GM23248 (cell line): ENCODE results near the gene ANXA11. TPM values are rescaled to one million over a fixed set of nuclear protein-coding genes. Genes with fewer than 3 reads are reported as not detected.
A peak's percentile ranks its signal among the peaks of the same experiment; 100 is the strongest.

ENCODE experiments used
- DNase-seq: peaks from one replicate; pipeline ENCODE4 v3.0.0-alpha.2; 2015
- H2AFZ ChIP-seq: fragments of 200-600 bp; sonication (generic); 2 replicates; pipeline ENCODE4 v1.6.1; 2016; ENCODE audit warnings: antibody characterized with exemption
- H3F3A ChIP-seq: fragments of 200-600 bp; sonication (generic); 2 replicates; pipeline ENCODE4 v1.6.1; 2016; ENCODE audit warnings: mild to moderate bottlenecking, antibody characterized with exemption, mixed run types; ENCODE audit not compliant: insufficient read depth
- H3K27ac ChIP-seq: fragments of 200-600 bp; sonication (generic); 2 replicates; pipeline ENCODE4 v1.5.1; 2016; ENCODE audit warnings: mild to moderate bottlenecking
- H3K27me3 ChIP-seq: fragments of 200-600 bp; sonication (generic); replicated peaks from 2 replicates; pipeline ENCODE4 v1.6.1; 2016; ENCODE audit warnings: mild to moderate bottlenecking; ENCODE audit not compliant: insufficient read depth
- H3K36me3 ChIP-seq: fragments of 200-600 bp; sonication (generic); 2 replicates; pipeline ENCODE4 v1.6.1; 2016; ENCODE audit warnings: low read depth, mild to moderate bottlenecking
- H3K4me1 ChIP-seq: fragments of 200-600 bp; sonication (generic); 2 replicates; pipeline ENCODE4 v1.6.1; 2016; ENCODE audit warnings: mild to moderate bottlenecking; ENCODE audit not compliant: insufficient read depth
- H3K4me2 ChIP-seq: fragments of 200-600 bp; sonication (generic); one replicate; pipeline ENCODE4 v1.6.1; 2016; ENCODE audit warnings: mild to moderate bottlenecking; ENCODE audit not compliant: unreplicated experiment
- H3K4me3 ChIP-seq: fragments of 200-600 bp; sonication (generic); 2 replicates; pipeline ENCODE4 v1.5.1; 2016; ENCODE audit warnings: mild to moderate bottlenecking
- H3K79me2 ChIP-seq: fragments of 200-600 bp; sonication (generic); 2 replicates; pipeline ENCODE4 v1.6.1; 2016; ENCODE audit warnings: mild to moderate bottlenecking; ENCODE audit not compliant: insufficient read depth
- H3K9ac ChIP-seq: fragments of 200-600 bp; sonication (generic); 2 replicates; pipeline ENCODE4 v1.6.1; 2016; ENCODE audit warnings: mild to moderate bottlenecking
- H3K9me2 ChIP-seq: fragments of 200-600 bp; sonication (generic); 2 replicates; pipeline ENCODE4 v1.6.1; 2016; ENCODE audit warnings: mixed run types, mild to moderate bottlenecking, moderate library complexity; ENCODE audit not compliant: insufficient read depth
- H3K9me3 ChIP-seq: fragments of 200-600 bp; sonication (generic); one replicate; pipeline ENCODE4 v1.6.1; 2017; ENCODE audit warnings: low read depth
- H4K20me1 ChIP-seq: fragments of 200-600 bp; sonication (generic); 2 replicates; pipeline ENCODE4 v1.6.0; 2016; ENCODE audit not compliant: insufficient read depth
- EZH2 ChIP-seq: fragments of 200-600 bp; sonication (generic); IDR thresholded peaks from 2 replicates; pipeline ENCODE4 v1.6.1; 2018; ENCODE audit warnings: antibody characterized with exemption, mild to moderate bottlenecking; ENCODE audit not compliant: insufficient read depth, poor library complexity, severe bottlenecking
- EZH2phosphoT487 ChIP-seq: fragments of 200-600 bp; sonication (generic); IDR thresholded peaks from 2 replicates; pipeline ENCODE4 v1.6.1; 2018; ENCODE audit warnings: antibody characterized with exemption, moderate library complexity, mild to moderate bottlenecking, low read depth; ENCODE audit not compliant: insufficient read depth
- WGBS, 2 experiments: methylation state at CpG; one replicate each; pipeline ENCODE4 v1.1.6; 2015 to 2017; ENCODE audit warnings: low lambda C conversion rate in 2 of 2, low coverage in 1 of 2; ENCODE audit errors: missing lambda C conversion rate in 2 of 2; 5-methylcytosine and 5-hydroxymethylcytosine counted together
- in situ Hi-C: fragments of 300-500 bp; cut with MboI; formaldehyde crosslinking; loops from 2 replicates; pipeline ENCODE4 v1.15.0; 2020
- polyA plus RNA-seq: library from polyadenylated mRNA; unstranded; fragments of >200 nt; fragmentation: Nextera tagmentation; extraction: Ambion mirVana; gene quantifications from 2 replicates; pipeline ENCODE4 v1.2.1, GENCODE V29; 2016
- total RNA-seq: library from RNA; depleted of rRNA; stranded (reverse); fragments of >200 nt; shearing (Covaris generic); gene quantifications from 2 replicates; pipeline ENCODE4 v1.2.3, GENCODE V29; 2014

Gene ANXA11
- total and polyA plus RNA-seq, 2 experiments from 2014 or later = 116 to 189 TPM

DNA sequence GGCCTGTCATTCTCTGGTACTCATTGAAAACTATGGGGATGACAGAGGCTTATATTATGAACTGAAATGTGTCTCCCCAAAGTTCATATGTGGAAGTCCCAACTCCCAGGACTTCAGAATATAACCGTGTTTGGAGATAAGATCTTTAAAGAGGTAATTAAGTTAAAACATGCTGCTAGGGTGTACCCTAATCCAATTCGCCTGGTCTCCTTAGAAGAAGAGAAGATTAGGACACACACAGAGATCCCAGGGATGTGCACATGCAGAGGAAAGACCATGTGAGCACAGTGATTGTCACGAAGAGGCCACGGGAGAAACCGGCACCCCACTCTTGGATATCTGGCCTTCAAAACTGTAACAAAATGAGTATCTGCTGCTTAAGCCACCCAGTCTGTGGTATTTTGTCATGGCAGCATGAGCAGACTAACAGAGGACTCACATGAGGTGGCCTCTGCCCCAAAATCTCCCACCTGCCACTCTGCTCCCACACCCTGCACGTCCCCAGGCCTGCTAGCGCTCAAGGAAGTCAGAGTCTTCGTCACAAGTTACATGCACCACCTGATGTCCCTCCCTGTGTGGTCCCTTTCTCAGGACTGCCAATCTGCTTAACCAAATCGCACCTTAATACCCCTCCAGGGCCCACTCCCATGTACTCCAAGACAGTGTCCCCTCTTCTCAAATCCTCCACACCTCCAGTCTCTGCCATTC is 46.0 kb downstream of the ANXA11 start:
- TF ChIP-seq EZH2phosphoT487 (no peak), EZH2 (no peak)
- Histone ChIP-seq H3K9me3 (no peaks in the 10 kb centered on the region), H2AFZ (no peak overlapping the region), H3F3A (peaks cover 58% of the 10 kb centered on the region), H3K27ac (peak overlapping the region; percentile 85), H3K79me2 (peaks cover 33% of the 10 kb centered on the region; the same call in 1 of the 2 replicates), H3K27me3 (no peaks in the 10 kb centered on the region), H3K9me2 (no peaks in the 10 kb centered on the region), H4K20me1 (no peaks in the 10 kb centered on the region), H3K4me1 (peaks cover 56% of the 10 kb centered on the region), H3K4me2 (peak overlapping the region; percentile 66), H3K9ac (peak overlapping the region; percentile 67), H3K36me3 (peaks cover 48% of the 10 kb centered on the region), H3K4me3 (no peak overlapping the region)
- in situ Hi-C loops = no loop called here
- WGBS, 2 experiments = 68 to 72% methylated on average over 9 of the region's 9 CpGs
- no peak for DNase-seq

DNA sequence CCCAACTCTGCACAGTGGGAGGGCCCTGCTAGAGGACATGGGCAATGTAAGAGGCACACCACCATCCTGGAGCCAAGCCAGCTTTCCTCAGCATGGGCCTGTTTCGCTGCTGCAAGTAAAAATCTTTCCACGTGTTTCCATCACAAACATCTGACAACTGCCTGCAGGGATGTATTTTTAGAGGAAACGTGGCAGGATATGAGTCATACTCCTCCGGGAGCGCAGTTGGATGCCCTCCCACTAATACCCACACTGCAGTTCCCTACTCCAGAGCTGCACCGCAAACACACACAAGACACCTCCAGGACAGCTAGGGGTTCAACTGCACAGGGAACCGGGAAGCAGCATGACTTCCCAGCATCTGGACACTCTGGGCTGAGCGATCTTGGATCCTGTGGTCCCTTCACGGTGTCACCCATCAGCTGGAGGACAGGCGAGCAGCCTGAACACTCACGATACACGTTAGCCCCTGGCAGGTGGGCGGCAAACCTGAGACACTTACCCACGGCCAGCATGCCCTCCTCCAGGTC is 46.7 kb downstream of the ANXA11 start:
- peaks cover 53% of the 10 kb centered on the region for H3K4me1 ChIP-seq
- peaks cover 64% of the 10 kb centered on the region for H3F3A ChIP-seq
- no peak overlapping the region for H2AFZ ChIP-seq
- peak overlapping the region; percentile 66 for H3K4me2 ChIP-seq
- peaks cover 30% of the 10 kb centered on the region; the same call in 1 of the 2 replicates for H3K79me2 ChIP-seq
- H3K9ac ChIP-seq = peak overlapping the region; percentile 67
- 6 to 11% methylated on average over 14 of the region's 14 CpGs for WGBS, 2 experiments
- H3K27ac ChIP-seq = peak overlapping the region; percentile 85
- no peak for TF ChIP-seq EZH2
- no peak for TF ChIP-seq EZH2phosphoT487
- no peaks in the 10 kb centered on the region for H3K9me2 ChIP-seq
- in situ Hi-C loops = no loop called here
- no peak overlapping the region for H3K4me3 ChIP-seq
- peaks cover 46% of the 10 kb centered on the region for H3K36me3 ChIP-seq
- DNase-seq = peak; percentile 96
- no peaks in the 10 kb centered on the region for H4K20me1 ChIP-seq
- no peaks in the 10 kb centered on the region for H3K27me3 ChIP-seq
- no peaks in the 10 kb centered on the region for H3K9me3 ChIP-seq

DNA sequence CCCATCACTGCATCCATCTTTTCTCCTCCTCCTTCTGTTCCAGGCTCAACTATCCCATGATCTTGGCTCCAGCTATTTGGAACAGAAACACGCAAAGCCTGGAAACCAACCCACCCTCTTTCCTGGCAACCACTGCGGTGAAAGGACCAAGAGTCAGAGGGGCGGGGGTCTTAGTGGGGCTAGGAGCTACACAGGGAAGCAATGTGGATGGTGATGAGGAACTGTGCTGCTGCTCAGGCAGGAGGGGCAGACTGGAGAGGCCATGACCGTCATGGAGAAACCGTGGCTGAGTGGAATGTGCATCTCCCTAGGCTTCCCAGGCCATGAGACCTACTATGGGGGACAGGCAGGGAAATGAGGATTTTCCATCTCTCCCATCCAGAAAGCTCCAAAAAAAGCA is 47.2 kb downstream of the ANXA11 start:
- H3K36me3 ChIP-seq = peaks cover 42% of the 10 kb centered on the region
- no peaks in the 10 kb centered on the region for H4K20me1 ChIP-seq
- peaks cover 47% of the 10 kb centered on the region for H3K4me1 ChIP-seq
- in situ Hi-C loops = no loop called here
- WGBS, 2 experiments = 7 to 16% methylated on average over 5 of the region's 5 CpGs
- H3K4me2 ChIP-seq = peak overlapping the region; percentile 43
- no peak for DNase-seq
- TF ChIP-seq EZH2phosphoT487 (no peak), EZH2 (no peak)
- no peak overlapping the region for H2AFZ ChIP-seq
- no peaks in the 10 kb centered on the region for H3K9me3 ChIP-seq
- peaks cover 25% of the 10 kb centered on the region; the same call in 1 of the 2 replicates for H3K79me2 ChIP-seq
- peak overlapping the region; percentile 63 for H3K9ac ChIP-seq
- H3K27me3 ChIP-seq = no peaks in the 10 kb centered on the region
- no peak overlapping the region for H3K4me3 ChIP-seq
- H3F3A ChIP-seq = peaks cover 68% of the 10 kb centered on the region
- no peaks in the 10 kb centered on the region for H3K9me2 ChIP-seq
- H3K27ac ChIP-seq = peak overlapping the region; percentile 85

DNA sequence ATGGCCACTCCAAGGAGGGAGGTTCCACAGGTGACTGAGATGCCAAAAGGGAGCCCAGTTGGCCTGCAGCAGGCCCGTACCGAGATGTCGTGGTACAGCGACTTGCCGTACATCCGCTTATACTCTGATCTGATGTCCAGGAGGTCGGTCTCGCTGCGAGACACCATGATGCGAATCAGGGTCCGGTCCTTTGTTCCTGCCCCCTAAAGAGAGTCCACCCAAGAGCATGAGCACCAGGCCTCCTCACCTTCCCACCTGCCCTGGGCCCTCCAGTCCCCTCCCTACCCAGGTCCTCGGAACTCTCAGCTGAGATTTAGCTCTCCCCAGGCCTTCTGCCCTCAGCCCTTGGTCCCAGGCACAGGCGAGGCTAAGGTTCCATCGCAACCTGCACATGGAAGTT is 47.8 kb downstream of the ANXA11 start:
- TF ChIP-seq EZH2phosphoT487 (no peak), EZH2 (no peak)
- no peak overlapping the region for H3K4me3 ChIP-seq
- no peak for DNase-seq
- no peak overlapping the region for H3K9ac ChIP-seq
- peaks cover 19% of the 10 kb centered on the region; the same call in 1 of the 2 replicates for H3K79me2 ChIP-seq
- WGBS, 2 experiments = 95 to 96% methylated on average over 14 of the region's 14 CpGs
- in situ Hi-C loops = no loop called here
- H3K36me3 ChIP-seq = peaks cover 41% of the 10 kb centered on the region
- no peak overlapping the region for H2AFZ ChIP-seq
- H3K4me2 ChIP-seq = no peak overlapping the region
- H3K27ac ChIP-seq = peak overlapping the region; percentile 85
- no peaks in the 10 kb centered on the region for H3K27me3 ChIP-seq
- H3K9me3 ChIP-seq = no peaks in the 10 kb centered on the region
- peaks cover 72% of the 10 kb centered on the region for H3F3A ChIP-seq
- peaks cover 46% of the 10 kb centered on the region for H3K4me1 ChIP-seq
- no peaks in the 10 kb centered on the region for H4K20me1 ChIP-seq
- no peaks in the 10 kb centered on the region for H3K9me2 ChIP-seq
